Thyroid gland (tissue), 4 donors: ENCODE data around the gene ALS2. TPM values are rescaled to one million over a fixed set of nuclear protein-coding genes. Genes with fewer than 3 reads are reported as not detected.

Source experiments
- DNase-seq, 2 donors: peaks; one replicate each; pipeline ENCODE4 v3.0.0-alpha.2; 2019
- H3K27ac ChIP-seq, 3 donors: fragments of 200-600 bp; sonication (generic); 1 replicate in 2 of 3; 2 replicates in 1 of 3; pipeline ENCODE4 v1.5.1; 2016 to 2019; ENCODE audit warnings: mild to moderate bottlenecking in 1 of 3, moderate library complexity in 1 of 3
- H3K27me3 ChIP-seq: fragments of 200-600 bp; sonication (generic); one replicate; pipeline ENCODE4 v1.5.1; 2019
- H3K36me3 ChIP-seq, 2 donors: fragments of 200-600 bp; sonication (generic); one replicate each; pipeline ENCODE4 v1.5.1; 2016 to 2019
- H3K4me1 ChIP-seq, 2 donors: fragments of 200-600 bp; sonication (generic); one replicate each; pipeline ENCODE4 v1.5.1; 2017 to 2019
- H3K4me3 ChIP-seq, 3 donors: fragments of 200-600 bp; sonication (generic); replicated peaks in 1 of 3; 1 replicate in 2 of 3; 2 replicates in 1 of 3; pipeline ENCODE4 v1.5.1; 2016; ENCODE audit warnings: mild to moderate bottlenecking in 1 of 3
- H3K9me3 ChIP-seq: fragments of 200-600 bp; sonication (generic); one replicate; pipeline ENCODE4 v1.5.1; 2017
- CTCF ChIP-seq, 6 experiments: fragments of 200-600 bp in 3 of 6; fragments of 450-650 bp in 3 of 6; sonication (generic) in 3 of 6; IDR thresholded peaks; one replicate each; pipeline ENCODE4 v1.5.1; 2016 to 2019; ENCODE audit warnings: antibody characterized with exemption in 6 of 6, mild to moderate bottlenecking in 2 of 6, inconsistent platforms in 1 of 6, moderate library complexity in 1 of 6
- POLR2A ChIP-seq, 2 donors: fragments of 450-650 bp; IDR thresholded peaks; one replicate each; pipeline ENCODE4 v1.6.1; 2017; ENCODE audit warnings: antibody characterized with exemption in 2 of 2, mild to moderate bottlenecking in 2 of 2, moderate library complexity in 1 of 2
- WGBS, 2 donors: methylation state at CpG; one replicate each; pipeline ENCODE4 v1.1.5; 2017; 5-methylcytosine and 5-hydroxymethylcytosine counted together
- intact Hi-C: fragments of 100-400 bp; cut with DNase I; formaldehyde crosslinking; loops from one replicate; pipeline ENCODE4 v1.15.1; 2023
- total RNA-seq, 4 donors: library from RNA; depleted of rRNA; stranded (reverse); fragments of >200 nt; gene quantifications; one replicate each; pipeline ENCODE4 v1.2.3, GENCODE V29; 2016

The ALS2 gene
- total RNA-seq, 4 donors from 2014 or later, result 20.9 to 37.6 (median 29.9) TPM

GRCh38 chr2:201661366-201661765 lies 119.4 kb downstream of the ALS2 start:
- 45 to 52% methylated on average over 5 of the region's 5 CpGs for WGBS, 2 donors
- no peaks in the 10 kb centered on the region for H3K36me3 ChIP-seq
- TF ChIP-seq POLR2A (IDR thresholded peaks at IDR 0.05) (no peak), CTCF (IDR thresholded peaks at IDR 0.05) (no peak)
- DNase-seq, result no peak
- H3K4me3 ChIP-seq, result no peak overlapping the region
- no peak overlapping the region for H3K27ac ChIP-seq
- intact Hi-C loops, result no loop called here
- H3K4me1 ChIP-seq, result no peaks in the 10 kb centered on the region
- H3K27me3 ChIP-seq, result no peaks in the 10 kb centered on the region
- no peaks in the 10 kb centered on the region for H3K9me3 ChIP-seq

GRCh38 chr2:201660293-201660895 lies 120.3 kb downstream of the ALS2 start:
- H3K4me3 ChIP-seq, result no peak overlapping the region
- no peak for TF ChIP-seq POLR2A (IDR thresholded peaks at IDR 0.05)
- TF ChIP-seq CTCF (IDR thresholded peaks at IDR 0.05), result no peak
- intact Hi-C loops, result no loop called here
- no peaks in the 10 kb centered on the region for H3K27me3 ChIP-seq
- no peaks in the 10 kb centered on the region for H3K4me1 ChIP-seq
- no peak for DNase-seq
- H3K36me3 ChIP-seq, result no peaks in the 10 kb centered on the region
- 71 to 75% methylated on average over 5 of the region's 5 CpGs for WGBS, 2 donors
- no peak overlapping the region for H3K27ac ChIP-seq
- no peaks in the 10 kb centered on the region for H3K9me3 ChIP-seq

GRCh38 chr2:201656740-201657139 lies 124.0 kb downstream of the ALS2 start:
- no peak for DNase-seq
- intact Hi-C loops, result no loop called here
- Histone ChIP-seq H3K4me3 (no peak overlapping the region), H3K27me3 (no peaks in the 10 kb centered on the region), H3K9me3 (no peaks in the 10 kb centered on the region), H3K4me1 (no peaks in the 10 kb centered on the region), H3K36me3 (no peaks in the 10 kb centered on the region), H3K27ac (no peak overlapping the region)
- 78 to 81% methylated on average over 5 of the region's 5 CpGs for WGBS, 2 donors
- TF ChIP-seq POLR2A (IDR thresholded peaks at IDR 0.05), result no peak
- no peak for TF ChIP-seq CTCF (IDR thresholded peaks at IDR 0.05)

GRCh38 chr2:201656102-201656501 lies 124.6 kb downstream of the ALS2 start:
- DNase-seq, result no peak
- intact Hi-C loops, result no loop called here
- Histone ChIP-seq H3K4me1 (no peaks in the 10 kb centered on the region), H3K36me3 (no peaks in the 10 kb centered on the region), H3K4me3 (no peak overlapping the region), H3K27me3 (no peaks in the 10 kb centered on the region), H3K27ac (no peak overlapping the region), H3K9me3 (no peaks in the 10 kb centered on the region)
- TF ChIP-seq POLR2A (IDR thresholded peaks at IDR 0.05) (no peak), CTCF (IDR thresholded peaks at IDR 0.05) (no peak)
- WGBS, 2 donors, result 92 to 95% methylated on average over 11 of the region's 11 CpGs

GRCh38 chr2:201654616-201655384 lies 125.9 kb downstream of the ALS2 start:
- no peak overlapping the region for H3K27ac ChIP-seq

More at GRCh38 chr2:201654616-201655384, 125.9 kb downstream of the ALS2 start:
- TF ChIP-seq POLR2A (IDR thresholded peaks at IDR 0.05) (no peak), CTCF (IDR thresholded peaks at IDR 0.05) (no peak)
- Histone ChIP-seq H3K4me1 (no peaks in the 10 kb centered on the region), H3K9me3 (no peaks in the 10 kb centered on the region), H3K27me3 (no peaks in the 10 kb centered on the region), H3K36me3 (no peaks in the 10 kb centered on the region), H3K4me3 (no peak overlapping the region)
- intact Hi-C loops, result no loop called here
- 76 to 79% methylated on average over 5 of the region's 5 CpGs for WGBS, 2 donors
- DNase-seq, result no peak
